Measurements from ENCODE around the gene TBX15.

DNA sequence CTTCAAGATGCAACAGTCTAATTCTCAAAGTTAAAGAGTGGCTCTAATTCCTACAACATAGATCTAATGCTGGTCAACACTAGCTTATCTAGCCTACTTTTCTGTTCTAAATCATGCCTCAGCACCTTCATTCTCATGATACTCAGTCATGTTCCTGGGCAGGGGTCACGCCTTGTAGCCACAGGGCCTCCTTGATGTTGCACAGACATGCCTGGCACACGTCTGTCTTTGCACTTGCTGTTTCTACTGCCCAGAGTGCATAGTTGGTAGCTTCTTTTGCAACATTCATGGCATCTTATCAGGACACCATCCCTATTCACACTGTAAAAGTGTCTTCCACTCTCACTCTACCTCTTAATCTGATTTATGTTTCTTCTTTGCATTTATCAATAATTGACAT lies 76.6 kb downstream of the TBX15 start:
- TF ChIP-seq, protein P1, sequence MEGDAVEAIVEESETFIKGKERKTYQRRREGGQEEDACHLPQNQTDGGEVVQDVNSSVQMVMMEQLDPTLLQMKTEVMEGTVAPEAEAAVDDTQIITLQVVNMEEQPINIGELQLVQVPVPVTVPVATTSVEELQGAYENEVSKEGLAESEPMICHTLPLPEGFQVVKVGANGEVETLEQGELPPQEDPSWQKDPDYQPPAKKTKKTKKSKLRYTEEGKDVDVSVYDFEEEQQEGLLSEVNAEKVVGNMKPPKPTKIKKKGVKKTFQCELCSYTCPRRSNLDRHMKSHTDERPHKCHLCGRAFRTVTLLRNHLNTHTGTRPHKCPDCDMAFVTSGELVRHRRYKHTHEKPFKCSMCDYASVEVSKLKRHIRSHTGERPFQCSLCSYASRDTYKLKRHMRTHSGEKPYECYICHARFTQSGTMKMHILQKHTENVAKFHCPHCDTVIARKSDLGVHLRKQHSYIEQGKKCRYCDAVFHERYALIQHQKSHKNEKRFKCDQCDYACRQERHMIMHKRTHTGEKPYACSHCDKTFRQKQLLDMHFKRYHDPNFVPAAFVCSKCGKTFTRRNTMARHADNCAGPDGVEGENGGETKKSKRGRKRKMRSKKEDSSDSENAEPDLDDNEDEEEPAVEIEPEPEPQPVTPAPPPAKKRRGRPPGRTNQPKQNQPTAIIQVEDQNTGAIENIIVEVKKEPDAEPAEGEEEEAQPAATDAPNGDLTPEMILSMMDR (IDR thresholded peaks at IDR 0.05 in 8 of 11, conservative IDR thresholded peaks at IDR 0.05 in 3 of 11) = no peak
- TF ChIP-seq POLR2A (IDR thresholded peaks at IDR 0.05) = no peak

Measured in spleen (tissue), 7 donors.